HG03060 (cell line): ENCODE data around the gene TIAM1.

Source experiments
- ATAC-seq: cut with Tn5 transposase; IDR thresholded peaks from one replicate; pipeline ENCODE4 v1.9.1; 2021; ENCODE audit warnings: low read depth, moderate number of reproducible peaks; ENCODE audit not compliant: unreplicated experiment

TIAM1 gene

DNA sequence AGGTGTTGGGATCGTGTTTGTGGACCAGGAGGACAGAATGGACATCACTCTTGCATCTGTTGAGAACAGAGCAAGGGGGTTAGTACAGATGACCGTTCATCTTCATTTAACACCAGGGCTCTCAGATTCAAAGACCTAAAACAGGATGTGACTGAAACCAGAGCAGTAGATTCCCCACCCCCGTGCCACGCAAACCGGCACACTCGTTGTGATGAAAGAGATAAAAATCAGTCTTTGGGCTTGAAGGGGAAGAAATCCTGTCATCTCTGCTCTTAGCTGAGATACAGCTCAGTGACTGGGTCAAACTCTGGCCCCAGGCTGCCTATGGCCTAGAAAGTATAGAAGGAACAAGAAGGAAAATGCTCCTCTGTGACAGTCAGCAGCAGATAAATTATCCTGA lies 159.6 kb downstream of the TIAM1 start:
- no peak for ATAC-seq

GRCh38 chr21:31182231-31183140 lies 161.6 kb downstream of the TIAM1 start:
- ATAC-seq, result no peak

- no peak for ATAC-seq
Measured at GRCh38 chr21:31181082-31181750, 162.8 kb downstream of the TIAM1 start.

GRCh38 chr21:31180256-31181081 lies 163.6 kb downstream of the TIAM1 start:
- ATAC-seq, result no peak

GRCh38 chr21:31176725-31177124 lies 167.3 kb downstream of the TIAM1 start:
- no peak for ATAC-seq

GRCh38 chr21:31176080-31176551 lies 167.9 kb downstream of the TIAM1 start:
- ATAC-seq, result no peak

GRCh38 chr21:31173881-31174555 lies 170.0 kb downstream of the TIAM1 start:
- no peak for ATAC-seq

GRCh38 chr21:31172328-31172727 lies 171.7 kb downstream of the TIAM1 start:
- no peak for ATAC-seq

DNA sequence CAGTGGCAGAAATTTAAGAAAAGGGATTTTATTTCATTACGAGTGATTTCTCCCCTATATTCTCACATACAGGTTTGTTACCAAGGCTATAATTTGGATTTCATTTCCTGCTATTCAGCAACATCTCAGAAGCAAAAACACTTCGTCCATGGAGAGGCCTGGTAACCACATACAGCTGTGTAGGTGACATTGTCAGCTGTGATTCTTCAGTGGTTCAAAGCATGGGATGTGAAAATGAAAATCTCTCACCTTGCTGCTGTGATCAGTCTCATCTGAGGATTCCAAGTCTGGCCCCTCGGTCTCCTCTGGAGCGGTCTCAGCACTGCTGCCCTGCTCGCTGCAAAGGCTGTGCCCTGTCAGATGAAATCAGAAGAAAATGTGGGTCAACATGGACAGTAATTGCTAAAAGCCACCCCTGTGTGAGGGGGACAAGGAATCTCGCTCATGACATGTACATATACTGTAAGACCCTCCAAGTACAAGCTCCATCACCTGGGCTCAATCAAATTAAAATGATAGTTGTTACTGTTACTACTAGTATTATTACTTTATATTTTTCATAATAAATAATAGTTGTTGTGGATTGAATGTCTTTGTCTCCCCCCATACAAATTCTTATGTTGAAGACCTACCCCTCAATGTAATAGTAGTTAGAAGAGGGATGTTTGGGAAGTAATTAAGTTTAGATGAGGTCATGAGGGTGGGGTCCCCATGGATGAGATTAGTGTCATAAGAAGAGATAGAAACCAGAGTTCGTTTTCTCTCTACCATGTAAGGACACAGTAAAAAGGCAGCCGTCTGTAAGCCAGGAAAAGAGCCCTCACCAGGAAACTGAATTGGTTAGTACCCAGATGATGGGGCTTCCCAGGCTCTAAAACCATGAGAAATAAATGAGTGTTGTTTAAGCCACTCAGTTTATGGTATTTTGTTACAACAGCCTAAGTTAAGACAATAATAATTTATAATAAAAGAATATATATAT lies 179.1 kb downstream of the TIAM1 start:
- ATAC-seq, result no peak

GRCh38 chr21:31162827-31163226 lies 181.2 kb downstream of the TIAM1 start:
- no peak for ATAC-seq

DNA sequence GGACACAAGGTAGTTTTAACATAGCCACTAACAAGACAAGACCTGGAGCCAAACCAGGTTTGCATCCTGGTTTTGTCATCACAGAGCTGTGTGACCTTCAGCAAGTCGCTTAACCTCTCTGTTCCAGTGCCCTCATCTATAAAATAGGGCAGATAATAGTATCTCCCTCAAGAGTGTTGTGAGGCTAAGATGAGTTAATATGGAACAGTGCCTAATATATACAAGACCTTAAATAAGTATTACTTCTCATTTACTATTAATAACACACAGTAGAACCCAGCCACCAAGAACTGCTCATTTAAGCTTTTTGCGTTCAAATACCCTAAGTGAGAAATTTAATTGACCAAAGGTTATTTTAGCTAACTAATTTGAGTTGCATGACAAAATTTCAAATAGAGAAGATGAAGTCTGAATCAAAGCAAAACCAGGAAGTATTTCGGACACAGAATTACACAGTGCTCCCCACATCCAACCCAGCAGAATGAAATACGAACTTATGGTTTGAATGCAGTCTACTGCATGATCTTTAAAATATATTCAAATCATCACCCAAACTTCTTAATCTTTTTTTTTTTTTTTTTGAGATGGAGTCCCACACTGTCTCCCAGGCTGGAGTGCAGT lies 181.9 kb downstream of the TIAM1 start:
- no peak for ATAC-seq

- ATAC-seq, result no peak
Measured at GRCh38 chr21:31161157-31161556, 182.9 kb downstream of the TIAM1 start.

- ATAC-seq, result no peak
Measured at GRCh38 chr21:31159808-31160207, 184.3 kb downstream of the TIAM1 start.

DNA sequence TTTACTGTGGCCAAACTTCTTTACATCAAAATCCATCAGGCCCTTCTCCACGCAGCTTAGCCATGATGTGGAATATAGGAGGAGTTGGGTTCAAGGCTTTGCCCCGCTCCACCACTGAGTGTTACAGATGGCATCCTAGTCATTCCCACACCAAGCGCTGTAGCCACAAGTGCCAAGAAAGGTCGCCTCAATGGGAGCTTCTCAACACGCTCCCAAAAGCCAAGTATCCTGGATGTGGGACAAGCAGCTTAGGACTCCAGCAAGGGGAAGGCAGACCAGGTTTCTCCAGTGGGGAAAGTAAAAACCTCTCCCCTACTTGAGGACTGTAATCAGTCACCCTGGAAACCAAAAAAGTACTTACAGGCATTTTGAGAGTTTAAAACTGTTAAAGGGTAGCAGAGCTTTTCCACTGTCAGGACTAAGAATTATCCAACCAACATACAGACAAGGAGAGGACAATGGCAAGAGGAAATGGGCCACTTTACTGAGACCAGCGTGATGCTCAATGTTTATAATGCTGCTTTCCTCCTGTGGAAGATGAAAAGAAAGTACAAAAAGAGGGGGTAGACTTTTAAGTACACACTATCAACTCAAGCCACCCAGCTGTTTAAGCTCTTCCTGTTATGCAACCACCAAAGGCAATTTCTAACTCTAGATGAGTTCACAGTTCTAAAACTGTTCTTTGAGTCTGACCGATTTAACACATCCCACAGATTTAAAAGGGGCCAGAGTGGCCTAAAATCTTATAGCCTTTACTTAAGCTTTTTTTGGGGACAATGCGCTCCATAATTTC lies 185.1 kb downstream of the TIAM1 start:
- no peak for ATAC-seq

DNA sequence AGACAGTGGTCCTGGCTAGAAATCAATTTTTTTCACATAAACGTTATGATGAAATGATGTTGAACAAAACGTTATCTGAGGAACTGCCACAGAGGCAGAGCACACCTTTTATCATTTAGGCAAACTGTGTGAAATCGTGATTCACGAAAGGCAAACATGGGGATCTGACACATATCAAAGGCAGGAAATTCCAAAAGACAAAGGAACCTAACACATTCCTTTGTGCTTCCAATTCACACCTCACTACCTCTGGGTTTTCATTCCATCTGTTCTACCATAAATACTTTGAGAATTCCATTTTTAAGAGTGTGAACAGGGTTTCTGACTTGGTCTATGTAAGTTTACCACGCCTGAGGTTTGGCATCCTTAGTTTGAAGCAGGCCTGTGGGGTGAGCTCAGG lies 186.3 kb downstream of the TIAM1 start:
- no peak for ATAC-seq

GRCh38 chr21:31156662-31157061 lies 187.4 kb downstream of the TIAM1 start:
- no peak for ATAC-seq

DNA sequence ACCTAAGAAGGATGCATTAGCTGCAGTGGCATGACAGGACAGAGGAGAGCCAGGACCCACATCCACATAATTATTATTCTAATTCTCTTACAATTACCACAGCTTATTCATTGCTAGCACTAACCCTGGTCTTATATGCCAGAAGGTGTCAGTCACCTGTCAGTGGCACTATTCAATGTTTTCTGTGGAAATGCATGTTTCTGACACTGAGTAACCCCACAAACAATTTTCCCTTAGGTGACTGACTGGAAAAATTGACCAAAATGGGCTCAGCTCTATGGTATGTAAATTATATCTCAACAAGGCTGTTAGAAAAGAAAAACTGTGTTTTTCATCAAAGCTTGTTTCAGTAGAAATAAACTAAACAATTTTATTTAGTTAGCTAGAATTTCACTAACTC lies 187.9 kb downstream of the TIAM1 start:
- ATAC-seq, result no peak
